ENCODE measurements around the gene PLEKHG4B. TPM values are rescaled to one million over a fixed set of nuclear protein-coding genes. Genes with fewer than 3 reads are reported as not detected.

Gene PLEKHG4B
- total RNA-seq, 1 donor from 2014 or later: 70.0 TPM

- peaks cover 22% of the 10 kb centered on the region for H3K4me1 Mint-ChIP-seq
- no peak overlapping the region for H3K4me3 Mint-ChIP-seq
- H3K9me3 Mint-ChIP-seq: no peaks in the 10 kb centered on the region
- DNase-seq (ENCODE audit: low spot score in 2 of 2, unreplicated experiment in 2 of 2): no peak
- peaks cover 15% of the 10 kb centered on the region for H3K36me3 Mint-ChIP-seq
- TF ChIP-seq CTCF (IDR thresholded peaks at IDR 0.05; ENCODE audit: unreplicated experiment): no peak
- no peak overlapping the region for H3K27ac Mint-ChIP-seq
- no peaks in the 10 kb centered on the region for H3K27me3 Mint-ChIP-seq (ENCODE audit: low read depth)
These were observed 87.4 kb downstream of the PLEKHG4B start for GRCh38 chr5:179401-179800.

DNA sequence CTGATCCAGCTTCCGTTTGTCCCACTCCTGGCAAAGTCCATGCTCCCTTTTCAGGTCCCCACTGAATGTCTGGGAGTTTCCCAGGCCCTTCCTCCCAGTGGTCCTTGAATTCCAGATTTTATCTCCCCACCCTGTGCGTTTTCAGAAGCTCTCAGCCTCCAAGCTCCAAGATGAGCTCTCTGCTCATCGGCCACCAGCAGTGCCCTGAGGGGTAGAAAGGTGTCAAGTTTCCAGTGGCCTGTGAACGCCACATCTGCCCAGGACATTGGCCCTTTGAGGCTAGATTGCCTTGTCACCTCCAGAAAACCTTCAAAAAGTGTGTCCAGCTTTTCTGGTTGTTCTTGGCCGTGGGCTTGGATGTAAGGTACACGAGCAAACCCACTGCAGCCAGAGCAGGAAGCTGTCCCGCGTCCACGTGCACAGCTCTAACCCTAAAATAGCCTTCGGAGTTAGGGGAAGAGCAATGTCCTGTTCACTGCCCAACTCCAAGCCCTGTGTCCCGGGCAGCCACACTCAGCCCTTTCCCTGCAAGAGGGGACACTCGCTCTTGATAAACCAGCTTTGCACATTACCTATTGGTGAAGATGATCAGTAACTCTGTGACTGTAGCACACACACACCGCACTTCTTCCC lies 88.4 kb downstream of the PLEKHG4B start:
- DNase-seq (ENCODE audit: low spot score in 2 of 2, unreplicated experiment in 2 of 2): no peak
- Mint-ChIP-seq H3K4me3 (no peak overlapping the region), H3K27me3 (ENCODE audit: low read depth) (no peaks in the 10 kb centered on the region), H3K27ac (no peak overlapping the region), H3K9me3 (no peaks in the 10 kb centered on the region), H3K4me1 (peaks cover 18% of the 10 kb centered on the region), H3K36me3 (peaks cover 13% of the 10 kb centered on the region)
- TF ChIP-seq CTCF (IDR thresholded peaks at IDR 0.05; ENCODE audit: unreplicated experiment): no peak

DNA sequence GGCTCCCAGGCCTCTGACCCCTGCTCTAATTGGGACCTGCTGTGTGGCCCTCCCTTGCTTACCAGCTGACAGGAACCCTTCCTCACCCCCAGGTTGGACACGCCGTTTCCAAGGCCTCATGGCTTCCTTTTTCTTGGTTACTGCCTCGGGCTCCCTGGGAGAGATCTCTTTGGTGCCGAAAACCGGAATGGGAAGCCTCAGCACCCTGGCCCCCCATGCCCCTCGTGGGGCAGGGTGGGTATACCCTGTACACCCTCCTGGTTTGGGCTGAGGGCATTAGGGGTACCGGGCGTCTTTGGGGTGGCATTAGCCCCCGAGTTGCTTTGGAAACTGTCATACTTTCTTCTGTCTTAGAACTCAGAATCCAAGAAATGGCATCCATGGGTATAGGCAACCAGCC lies 89.2 kb downstream of the PLEKHG4B start:
- TF ChIP-seq CTCF (IDR thresholded peaks at IDR 0.05; ENCODE audit: unreplicated experiment): no peak
- Mint-ChIP-seq H3K4me1 (peaks cover 16% of the 10 kb centered on the region), H3K36me3 (peaks cover 13% of the 10 kb centered on the region), H3K27me3 (ENCODE audit: low read depth) (no peaks in the 10 kb centered on the region), H3K27ac (no peak overlapping the region), H3K4me3 (no peak overlapping the region), H3K9me3 (no peaks in the 10 kb centered on the region)
- DNase-seq (ENCODE audit: low spot score in 2 of 2, unreplicated experiment in 2 of 2): no peak

DNA sequence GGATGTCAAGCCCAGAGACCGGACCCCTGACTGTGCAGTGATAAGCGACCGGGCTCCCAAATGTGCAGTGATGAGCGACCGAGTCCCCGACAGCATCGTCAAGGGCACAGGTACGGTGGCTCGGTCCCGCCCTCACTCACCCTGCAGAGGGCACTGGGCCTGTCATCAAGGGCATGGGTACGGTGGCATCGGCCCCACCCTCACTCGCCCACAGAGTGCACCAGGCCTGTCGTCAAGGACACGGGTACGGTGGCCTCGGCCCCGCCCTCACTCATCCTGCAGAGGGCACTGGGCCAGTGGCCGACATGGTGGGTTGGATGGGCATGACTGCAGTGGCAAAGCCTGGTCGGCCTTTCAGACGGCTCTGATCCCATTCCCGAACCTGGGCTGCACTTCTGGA lies 89.6 kb downstream of the PLEKHG4B start:
- Mint-ChIP-seq H3K9me3 (no peaks in the 10 kb centered on the region), H3K27ac (no peak overlapping the region), H3K27me3 (ENCODE audit: low read depth) (no peaks in the 10 kb centered on the region), H3K36me3 (peaks cover 13% of the 10 kb centered on the region), H3K4me1 (peaks cover 12% of the 10 kb centered on the region), H3K4me3 (no peak overlapping the region)
- no peak for DNase-seq (ENCODE audit: low spot score in 2 of 2, unreplicated experiment in 2 of 2)
- no peak for TF ChIP-seq CTCF (IDR thresholded peaks at IDR 0.05; ENCODE audit: unreplicated experiment)

DNA sequence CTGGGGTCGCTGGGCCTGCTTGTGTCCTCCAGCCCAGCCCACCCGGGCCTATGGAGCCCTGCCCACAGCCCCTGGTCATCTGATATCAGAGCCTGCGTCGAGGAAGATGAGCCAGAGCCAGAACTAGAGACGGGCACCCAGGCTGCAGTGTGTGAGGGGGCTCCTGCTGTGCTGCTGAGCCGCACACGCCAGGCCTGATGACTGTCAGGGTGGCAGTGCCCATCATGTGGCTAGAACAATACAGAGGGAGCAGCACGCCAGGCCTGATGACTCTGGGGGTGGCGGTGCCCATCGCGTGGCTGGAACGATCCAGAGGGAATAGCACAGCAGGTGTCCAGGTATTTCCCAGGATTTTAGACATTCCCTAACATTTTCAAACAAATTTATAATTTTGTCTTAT lies 90.2 kb downstream of the PLEKHG4B start:
- Mint-ChIP-seq H3K4me3 (no peak overlapping the region), H3K27ac (no peak overlapping the region), H3K4me1 (peaks cover 6% of the 10 kb centered on the region), H3K36me3 (peaks cover 13% of the 10 kb centered on the region), H3K9me3 (no peaks in the 10 kb centered on the region), H3K27me3 (ENCODE audit: low read depth) (no peaks in the 10 kb centered on the region)
- no peak for TF ChIP-seq CTCF (IDR thresholded peaks at IDR 0.05; ENCODE audit: unreplicated experiment)
- DNase-seq (ENCODE audit: low spot score in 2 of 2, unreplicated experiment in 2 of 2): no peak

DNA sequence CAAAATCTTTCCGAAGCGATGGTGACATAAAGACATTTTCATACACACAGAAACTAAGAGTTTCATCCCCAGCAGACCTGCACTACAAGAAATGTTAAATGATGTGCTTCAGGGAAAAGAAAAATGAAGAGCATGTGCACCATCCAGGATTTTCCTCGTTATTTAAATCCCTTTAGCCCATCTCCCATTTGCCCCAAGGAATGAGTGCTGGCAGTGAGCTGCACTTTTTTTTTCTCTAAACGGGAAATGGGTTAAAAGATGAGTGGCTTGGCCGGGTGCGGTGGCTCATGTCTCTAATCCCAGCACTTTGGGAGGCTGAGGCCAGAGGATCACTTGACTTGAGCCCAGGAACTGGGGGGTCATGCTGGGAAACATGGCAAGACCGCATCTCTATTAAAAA lies 92.5 kb downstream of the PLEKHG4B start:
- Mint-ChIP-seq H3K9me3 (no peaks in the 10 kb centered on the region), H3K36me3 (peaks cover 13% of the 10 kb centered on the region), H3K4me1 (peaks cover 14% of the 10 kb centered on the region), H3K4me3 (no peak overlapping the region), H3K27ac (no peak overlapping the region), H3K27me3 (ENCODE audit: low read depth) (no peaks in the 10 kb centered on the region)
- TF ChIP-seq CTCF (IDR thresholded peaks at IDR 0.05; ENCODE audit: unreplicated experiment): no peak
- no peak for DNase-seq (ENCODE audit: low spot score in 2 of 2, unreplicated experiment in 2 of 2)
